K562 (cell line): ENCODE measurements around the gene WDR72. TPM values are rescaled to one million over a fixed set of nuclear protein-coding genes. Genes with fewer than 3 reads are reported as not detected.

Experiments used
- C11orf30 ChIP-seq: fragments of 450-650 bp; IDR thresholded peaks from 2 replicates; pipeline ENCODE4 v1.6.1; 2016; ENCODE audit warnings: low read depth, mild to moderate bottlenecking
- CCNT2 ChIP-seq: IDR thresholded peaks from 2 replicates; pipeline ENCODE4 v1.6.1; 2011; ENCODE audit warnings: borderline replicate concordance, low read depth, mild to moderate bottlenecking, moderate library complexity, mixed read lengths, low read length; ENCODE audit not compliant: insufficient read length; ENCODE audit errors: extremely low read depth
- CEBPZ ChIP-seq: fragments of 150-350 bp; IDR thresholded peaks from 2 replicates; pipeline ENCODE4 v1.6.1; 2014; ENCODE audit warnings: low read depth, mild to moderate bottlenecking, low read length, borderline replicate concordance
- COPS2 ChIP-seq: fragments of 450-650 bp; conservative IDR thresholded peaks from 2 replicates; pipeline ENCODE4 v1.6.1; 2016; ENCODE audit warnings: mild to moderate bottlenecking, moderate library complexity
- EGR1 ChIP-seq: fragments of 450-650 bp; conservative IDR thresholded peaks from 2 replicates; pipeline ENCODE4 v1.6.1; 2017; ENCODE audit warnings: mild to moderate bottlenecking
- GTF2B ChIP-seq: IDR thresholded peaks from 2 replicates; pipeline ENCODE4 v1.6.1; 2011; ENCODE audit not compliant: insufficient read length; ENCODE audit errors: extremely low read depth
- HMGN3 ChIP-seq: IDR thresholded peaks from 2 replicates; pipeline ENCODE4 v1.6.1; 2011; ENCODE audit warnings: borderline replicate concordance, low read depth, mild to moderate bottlenecking, mixed read lengths, low read length; ENCODE audit not compliant: insufficient read length; ENCODE audit errors: extremely low read depth
- KLF13 ChIP-seq: fragments of 450-650 bp; IDR thresholded peaks from 2 replicates; pipeline ENCODE4 v1.6.1; 2016; ENCODE audit warnings: missing genetic modification characterization, low read depth, mild to moderate bottlenecking, missing compliant biosample characterization, moderate library complexity, borderline replicate concordance
- MXD1 ChIP-seq: fragments of 250-450 bp; sonication (Bioruptor Pico); IDR thresholded peaks from 2 replicates; pipeline ENCODE4 v1.8.0; 2021; ENCODE audit warnings: borderline replicate concordance, mild to moderate bottlenecking, moderate library complexity; ENCODE audit not compliant: poor library complexity, severe bottlenecking
- STAG1 ChIP-seq: sonication (generic); formaldehyde crosslinking; IDR thresholded peaks from 2 replicates; pipeline ENCODE4 v1.5.0; 2020; ENCODE audit warnings: missing genetic modification reagents, borderline replicate concordance
- TSHZ1 ChIP-seq: fragments of 250-450 bp; sonication (Bioruptor Pico); IDR thresholded peaks from 2 replicates; pipeline ENCODE4 v1.4.0; 2020; ENCODE audit warnings: mild to moderate bottlenecking, moderate library complexity
- ZNF124 ChIP-seq: sonication (generic); formaldehyde crosslinking; IDR thresholded peaks from 2 replicates; pipeline ENCODE4 v1.8.1; 2022; ENCODE audit warnings: missing genetic modification reagents
- ZNF184 ChIP-seq: sonication (generic); formaldehyde crosslinking; IDR thresholded peaks from 2 replicates; pipeline ENCODE4 v1.5.0; 2020; ENCODE audit warnings: missing genetic modification reagents
- ZNF282 ChIP-seq: sonication (generic); formaldehyde crosslinking; IDR thresholded peaks from 2 replicates; pipeline ENCODE4 v1.8.1; 2023; ENCODE audit warnings: missing genetic modification reagents
- ZNF512 ChIP-seq: IDR thresholded peaks from 2 replicates; pipeline ENCODE4 v1.6.1; 2016; ENCODE audit warnings: missing genetic modification characterization, missing compliant biosample characterization
- ZNF766 ChIP-seq: fragments of 200-800 bp; sonication (Bioruptor generic); conservative IDR thresholded peaks from 2 replicates; pipeline ENCODE4 v1.6.1; 2016; ENCODE audit warnings: missing genetic modification characterization, missing compliant biosample characterization
- polyA plus RNA-seq, 8 experiments: library from polyadenylated mRNA; depleted of rRNA in 4 of 8; stranded (reverse) in 5 of 8; unstranded in 3 of 8; fragments of >200 nt; fragmentation: Nextera tagmentation in 2 of 8; fragmentation: Illumina TruSeq in 1 of 8; extraction: Ambion mirVana in 2 of 8; extraction: Trizol in 1 of 8; gene quantifications; 2 replicates each; pipeline versions ENCODE4 v1.2.1 to v1.2.3, GENCODE V29; 2011 to 2014; ENCODE audit warnings: inconsistent platforms in 1 of 8, missing spikeins in 1 of 8
- total RNA-seq, 7 experiments: library from RNA; depleted of rRNA in 6 of 7; stranded (reverse); fragments of >200 nt in 6 of 7; fragmentation: Illumina TruSeq in 2 of 7; extraction: Trizol in 2 of 7; gene quantifications; 2 replicates each; pipeline versions ENCODE4 v1.2.1 to v1.2.3, GENCODE V29; 2011 to 2021; ENCODE audit warnings: low replicate concordance in 1 of 7

The WDR72 gene
- total and polyA plus RNA-seq, 9 of the 15 experiments (the other 6 are each of a cell fraction or from before 2014, with no cell fraction given), result 0.01 TPM; not detected in 8

- TF ChIP-seq ZNF512 (tag), result no peak
- TF ChIP-seq ZNF282, result no peak
- TF ChIP-seq TSHZ1 (CRISPR knock-in tag), result no peak
- TF ChIP-seq ZNF124, result no peak
- TF ChIP-seq GTF2B, result no peak
- TF ChIP-seq HMGN3, result no peak
- TF ChIP-seq C11orf30, result no peak
- TF ChIP-seq EGR1, result no peak
- no peak for TF ChIP-seq STAG1 (CRISPR knock-in tag)
- no peak for TF ChIP-seq ZNF184 (CRISPR knock-in tag)
- TF ChIP-seq KLF13 (tag), result no peak
- no peak for TF ChIP-seq MXD1 (CRISPR knock-in tag)
- TF ChIP-seq ZNF766 (CRISPR knock-in tag), result no peak
- TF ChIP-seq CCNT2, result no peak
- TF ChIP-seq CEBPZ, result no peak
- TF ChIP-seq COPS2, result no peak
Measured at GRCh38 chr15:53739651-53740050, 19.8 kb downstream of the WDR72 start (continued).
